C4-2B (cell line): ENCODE results near the gene DNAJB5.

ENCODE experiments used
- CTCF ChIP-seq: fragments of 450-650 bp; conservative IDR thresholded peaks from 2 replicates; pipeline ENCODE4 v1.5.1; 2017; ENCODE audit warnings: mild to moderate bottlenecking
- ZFX ChIP-seq: fragments of 450-650 bp; IDR thresholded peaks from 2 replicates; pipeline ENCODE4 v1.6.1; 2017

GRCh38 chr9:35035851-35036701, 46.5 kb downstream of the DNAJB5 start:
- TF ChIP-seq CTCF (no peak), ZFX (no peak)
